GM10847 (cell line): ENCODE measurements around the gene OR2J3.

Experiments
- POLR2A ChIP-seq: IDR thresholded peaks from 2 replicates; pipeline ENCODE4 v1.6.1; 2011; ENCODE audit not compliant: insufficient read length; ENCODE audit errors: extremely low read depth

The OR2J3 gene

DNA sequence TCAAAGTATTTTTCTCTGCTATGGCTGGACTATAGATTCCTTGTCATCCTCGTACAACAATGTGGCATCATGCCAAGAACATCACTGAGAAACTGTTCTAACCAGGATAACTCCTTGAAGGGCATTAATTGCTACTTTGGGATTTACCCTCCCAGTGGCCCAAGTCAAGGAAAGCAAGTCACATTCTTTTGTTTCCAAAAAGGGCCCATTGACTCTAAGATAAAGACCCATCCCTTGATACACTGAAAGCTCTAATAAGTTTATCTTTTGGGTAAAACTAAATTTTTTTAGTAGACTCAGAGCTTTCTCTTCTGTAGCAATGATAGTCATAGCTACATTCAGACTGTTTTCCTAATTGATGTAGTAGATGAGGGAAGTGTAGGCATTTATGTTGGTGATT, at the start of gene OR2J3:
TSS of gene OR2J3 (plus strand) at position 301 of the 400 bp plus-strand sequence. CDS start 3,833 bp downstream, outside the sequence.
- TF ChIP-seq POLR2A: no peak

DNA sequence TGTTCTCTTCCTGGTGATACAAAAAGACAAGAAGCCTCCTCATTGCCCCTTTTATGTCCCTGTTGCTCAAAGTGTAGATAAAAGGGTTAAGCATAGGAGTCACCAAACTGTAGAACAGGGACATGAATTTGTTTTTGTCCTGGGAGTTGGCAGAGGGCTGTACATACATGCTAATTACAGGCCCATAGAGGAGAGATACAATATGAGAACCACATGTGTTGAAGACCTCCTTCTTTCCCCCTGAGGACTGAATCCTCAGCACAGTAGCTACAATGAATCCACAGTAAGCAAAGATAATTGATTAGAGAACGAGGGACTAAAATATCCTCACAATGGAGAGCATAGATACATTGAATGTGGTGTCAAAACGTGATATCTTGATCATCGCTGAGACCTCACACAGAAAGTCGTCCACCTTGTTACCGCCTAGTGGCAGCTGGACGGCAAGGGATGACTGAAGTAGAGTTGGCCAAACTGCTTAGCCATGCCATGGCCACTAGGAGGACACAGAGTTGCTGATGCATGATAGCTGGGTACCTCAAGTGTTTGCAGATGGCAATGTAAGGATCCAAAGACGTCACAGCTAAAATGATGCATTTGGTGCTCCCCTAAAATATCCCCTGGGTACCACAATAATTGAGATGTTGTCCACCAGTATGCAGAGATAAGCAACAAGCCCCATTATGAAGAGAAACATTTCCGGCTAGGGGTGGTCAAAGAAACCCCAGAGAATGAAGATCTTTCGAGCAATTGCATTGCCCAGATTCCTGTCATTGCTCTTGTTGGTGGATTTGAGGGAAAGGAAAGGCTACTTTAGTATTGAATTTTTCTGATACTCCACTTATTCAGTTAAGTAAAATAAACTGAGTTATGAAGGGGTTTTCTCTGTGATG, 35.8 kb upstream of the OR2J3 start:
- no peak for TF ChIP-seq POLR2A

DNA sequence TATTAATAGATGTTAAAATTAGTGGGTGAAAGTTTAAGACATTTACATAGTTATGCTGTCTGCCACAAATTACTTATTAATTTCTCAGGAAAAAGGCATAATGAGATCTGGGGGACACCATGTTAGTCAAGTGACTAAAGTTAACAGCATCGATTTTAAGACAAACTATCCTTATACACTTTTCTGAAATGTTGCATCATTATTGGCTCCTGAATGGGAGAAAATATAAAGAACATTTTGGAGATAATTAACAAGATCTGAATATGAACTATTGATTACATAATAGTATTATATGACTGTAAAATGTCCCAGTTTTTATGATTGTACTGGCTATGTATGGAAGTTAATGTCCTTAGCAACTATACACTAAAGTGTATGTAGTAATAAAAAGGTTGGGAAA, 28.7 kb upstream of the OR2J3 start:
- TF ChIP-seq POLR2A: no peak

DNA sequence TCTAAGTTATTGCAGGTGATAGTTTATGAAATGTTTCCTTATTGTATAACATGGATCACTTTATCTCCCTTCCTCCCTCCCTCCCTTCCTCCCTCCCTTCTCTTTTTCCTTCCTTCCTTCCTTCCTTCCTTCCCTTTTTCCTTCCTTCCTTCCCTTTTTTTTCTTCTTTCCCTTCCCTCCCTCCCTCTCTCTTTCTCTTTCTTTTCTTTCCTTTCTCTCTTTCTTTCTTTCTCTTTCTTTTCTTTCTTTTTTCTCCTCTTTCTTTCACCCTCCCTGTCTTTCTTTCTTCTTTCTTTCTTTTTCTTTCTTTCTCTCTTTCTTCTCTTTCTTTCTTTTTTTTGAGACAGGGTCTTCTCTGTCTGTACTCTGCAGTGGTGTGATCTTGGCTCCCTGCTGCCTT, 26.5 kb upstream of the OR2J3 start:
- TF ChIP-seq POLR2A: no peak

DNA sequence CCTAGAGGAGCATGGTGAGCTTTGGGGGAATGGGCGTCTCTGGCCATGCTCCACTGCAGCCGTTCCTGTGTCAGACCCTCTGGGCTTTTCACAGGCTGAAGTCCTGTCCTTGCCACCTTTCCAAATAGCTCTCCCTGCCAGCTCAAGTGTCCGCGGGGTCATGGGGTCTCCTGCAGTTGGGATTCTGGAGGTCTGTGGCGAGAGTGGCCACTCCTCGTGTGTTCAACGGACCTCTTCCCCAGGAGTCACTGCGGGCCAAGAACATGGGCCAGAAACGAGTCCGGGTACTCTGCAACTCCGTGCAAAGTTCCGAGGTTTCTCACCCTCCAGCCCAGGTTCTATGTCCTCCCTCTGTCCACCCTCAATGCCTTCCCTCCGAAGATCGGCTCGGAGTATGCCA, 25.4 kb upstream of the OR2J3 start:
- TF ChIP-seq POLR2A: no peak

DNA sequence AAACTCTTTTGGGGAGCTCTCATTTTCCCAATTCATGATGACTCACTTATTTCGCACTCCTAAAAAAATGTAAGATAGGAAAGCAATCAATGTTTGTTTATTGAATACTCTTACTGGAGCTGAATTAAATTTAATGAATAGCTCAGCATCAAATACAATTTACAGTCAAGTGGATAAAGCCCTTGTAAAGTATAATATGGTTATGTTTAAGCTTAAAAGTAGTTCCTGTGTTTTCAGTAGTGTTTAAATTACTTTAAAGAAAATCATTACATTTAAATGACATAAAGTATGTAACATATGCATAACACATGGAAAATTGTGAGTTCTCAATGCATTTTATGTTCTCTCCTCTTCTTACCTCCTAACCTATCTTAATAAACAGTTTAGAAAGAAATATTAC, 20.6 kb upstream of the OR2J3 start, which contains the start of gene OR2B3:
TSS of gene OR2B3 (minus strand) at position 101 of the 400 bp plus-strand sequence. CDS start at position 36, 65 bp downstream.
- TF ChIP-seq POLR2A: no peak

DNA sequence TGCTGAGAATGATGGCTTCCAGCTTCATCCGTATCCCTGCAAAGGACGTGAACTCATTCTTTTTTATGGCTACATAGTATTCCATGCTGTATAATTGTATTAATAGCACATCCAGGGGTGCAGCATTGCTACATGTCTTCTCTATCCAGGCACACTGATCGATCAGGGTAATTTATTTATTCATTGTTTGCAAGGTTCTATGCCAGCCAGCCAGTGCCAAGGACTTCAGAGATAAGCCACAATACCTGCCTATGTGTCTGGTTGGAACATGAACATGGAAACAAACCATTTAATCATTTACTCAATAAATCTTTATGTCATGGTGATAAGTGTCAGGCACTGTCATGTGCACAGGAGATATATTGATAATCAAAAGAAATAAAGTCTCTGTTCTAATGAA, 14.9 kb upstream of the OR2J3 start:
- no peak for TF ChIP-seq POLR2A

DNA sequence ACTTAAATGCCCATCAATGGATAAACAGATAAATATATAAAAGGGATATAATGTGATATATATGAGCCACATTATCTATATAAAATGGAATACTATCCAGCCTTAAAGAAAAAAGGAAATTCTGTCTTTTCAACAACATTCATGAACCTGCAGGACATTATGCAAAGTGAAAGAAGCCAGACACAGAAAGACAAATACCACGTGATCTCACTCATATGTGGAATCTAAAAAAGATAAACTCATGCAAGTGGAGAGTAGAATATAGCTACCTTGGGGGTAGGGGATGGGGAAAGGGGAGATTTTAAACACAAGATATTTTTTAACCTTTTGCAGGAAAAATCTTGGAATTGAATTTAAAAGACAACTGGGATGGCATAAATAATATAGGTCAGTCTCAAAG, 10.1 kb upstream of the OR2J3 start:
- TF ChIP-seq POLR2A: no peak

DNA sequence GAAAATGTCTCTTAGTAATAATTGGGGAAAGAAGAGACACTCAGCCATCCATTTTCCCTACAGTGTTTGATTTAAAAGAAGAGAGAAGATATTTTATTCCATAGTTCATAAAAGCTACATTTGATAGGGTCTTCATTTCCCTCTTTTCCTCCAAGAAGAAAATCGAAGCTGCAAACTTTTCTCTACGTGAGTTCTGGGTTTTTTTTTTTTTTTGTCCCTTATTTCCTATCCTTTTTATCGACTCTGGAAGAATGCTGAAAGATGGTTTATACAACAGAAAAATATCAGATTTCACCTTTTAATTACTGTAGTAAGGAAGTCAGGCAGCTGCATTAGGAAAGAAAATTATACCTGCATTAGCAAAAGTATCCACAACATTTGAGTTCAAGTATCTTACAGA, 8.7 kb upstream of the OR2J3 start, which contains the start of gene OR2J1:
TSS of gene OR2J1 (plus strand) at position 301 of the 400 bp plus-strand sequence. CDS start 1,453 bp downstream, outside the sequence.
- TF ChIP-seq POLR2A: no peak

DNA sequence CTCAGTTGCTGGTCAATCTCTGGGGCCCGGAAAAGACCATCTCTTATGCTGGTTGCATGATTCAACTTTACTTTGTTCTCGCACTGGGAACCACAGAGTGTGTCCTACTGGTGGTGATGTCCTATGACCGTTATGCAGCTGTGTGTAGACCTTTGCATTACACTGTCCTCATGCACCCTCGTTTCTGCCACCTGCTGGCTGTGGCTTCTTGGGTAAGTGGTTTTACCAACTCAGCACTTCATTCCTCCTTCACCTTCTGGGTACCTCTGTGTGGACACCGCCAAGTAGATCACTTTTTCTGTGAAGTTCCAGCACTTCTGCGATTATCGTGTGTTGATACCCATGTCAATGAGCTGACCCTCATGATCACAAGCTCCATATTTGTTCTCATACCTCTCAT, 4.3 kb downstream of the OR2J3 start:
- TF ChIP-seq POLR2A: no peak

DNA sequence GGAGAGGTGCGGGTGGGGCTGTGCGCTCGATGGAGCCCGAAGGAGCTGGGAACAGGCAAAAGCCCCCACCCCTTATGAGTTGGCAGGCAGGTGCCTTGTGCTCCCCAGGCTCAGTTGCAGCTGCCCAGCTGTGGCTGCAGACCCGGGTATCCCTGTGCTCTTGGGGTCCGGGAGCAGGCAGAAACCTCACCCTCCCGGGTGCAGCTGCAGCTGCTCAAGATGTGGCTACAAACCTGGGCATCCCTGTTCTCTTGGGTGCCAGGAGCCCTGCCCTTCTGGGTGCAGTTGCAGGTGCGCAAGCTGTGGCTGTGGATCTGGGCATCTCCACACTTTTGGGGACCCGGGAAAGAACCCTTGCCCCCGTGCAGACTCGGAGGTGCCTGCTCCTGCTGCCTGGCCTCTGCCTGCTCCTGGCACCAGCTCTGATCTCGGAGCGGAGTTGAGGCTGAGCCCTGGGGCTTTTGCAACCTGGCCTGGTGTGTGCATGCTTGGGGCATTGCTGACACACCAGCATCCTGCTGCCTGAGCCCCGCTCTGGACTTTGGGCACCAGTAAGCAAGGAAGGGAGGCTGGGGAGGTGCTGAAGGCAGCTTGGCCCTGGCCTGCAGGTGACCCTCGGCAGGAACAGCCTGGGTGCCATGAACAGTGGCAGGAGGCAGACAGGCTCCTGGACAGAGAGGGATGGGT, 21.6 kb downstream of the OR2J3 start:
- TF ChIP-seq POLR2A: no peak

DNA sequence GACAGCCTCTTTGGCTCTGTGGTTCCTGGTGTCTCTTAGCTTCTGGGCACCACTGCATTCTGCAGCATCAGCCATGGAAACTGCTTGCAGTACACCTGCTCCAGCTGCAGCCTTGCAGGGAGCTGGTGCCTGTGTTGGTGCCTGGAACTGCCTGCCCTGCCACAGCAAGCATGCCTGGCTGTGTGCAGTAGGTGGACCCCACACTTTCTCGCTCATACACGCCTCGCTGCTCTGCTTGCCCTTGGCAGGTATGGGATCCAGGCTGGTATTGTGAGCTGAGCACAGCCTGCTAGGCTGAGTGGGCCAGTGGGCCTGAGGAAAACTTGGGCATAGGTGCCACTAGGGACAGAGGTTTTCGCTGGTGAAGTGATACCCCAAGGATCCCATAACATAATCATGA, 22.8 kb downstream of the OR2J3 start:
- TF ChIP-seq POLR2A: no peak

DNA sequence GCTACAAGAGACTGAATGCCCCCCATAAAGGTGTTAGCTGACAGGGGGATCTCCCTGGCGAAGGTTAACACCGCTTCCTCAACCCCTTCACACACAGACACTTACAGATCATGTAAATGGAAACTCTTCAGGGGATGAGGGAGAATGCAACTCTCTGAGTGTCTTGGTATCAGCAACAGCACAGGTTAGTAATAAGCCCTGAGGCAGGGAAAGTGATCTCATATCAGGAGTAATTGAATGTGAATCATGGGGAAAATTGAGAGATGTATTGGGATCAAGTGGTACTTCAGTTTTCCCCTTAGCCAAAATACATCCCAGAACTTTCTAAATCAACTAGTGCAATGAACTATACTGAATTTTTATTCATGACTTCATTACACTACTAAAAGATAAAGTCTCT, 23.8 kb downstream of the OR2J3 start:
- TF ChIP-seq POLR2A: no peak

DNA sequence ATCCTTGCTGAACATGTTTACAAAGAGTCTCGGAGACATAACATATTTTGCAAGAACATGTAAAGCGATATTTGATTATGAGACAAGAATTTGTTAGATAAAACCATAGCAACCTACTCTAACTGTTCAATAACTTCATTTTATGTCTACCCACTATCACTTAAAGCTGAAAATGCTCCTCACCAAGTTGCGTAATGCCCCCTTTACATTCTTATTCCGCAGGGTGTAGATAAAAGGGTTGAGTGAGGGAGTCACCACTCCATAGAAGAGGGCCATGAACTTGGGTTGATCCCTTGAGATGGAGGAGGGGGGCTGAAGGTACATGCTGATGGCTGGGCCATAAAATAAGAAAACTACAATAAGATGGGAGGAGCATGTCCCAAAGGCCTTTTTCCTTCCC, 29.9 kb downstream of the OR2J3 start:
- TF ChIP-seq POLR2A: no peak

DNA sequence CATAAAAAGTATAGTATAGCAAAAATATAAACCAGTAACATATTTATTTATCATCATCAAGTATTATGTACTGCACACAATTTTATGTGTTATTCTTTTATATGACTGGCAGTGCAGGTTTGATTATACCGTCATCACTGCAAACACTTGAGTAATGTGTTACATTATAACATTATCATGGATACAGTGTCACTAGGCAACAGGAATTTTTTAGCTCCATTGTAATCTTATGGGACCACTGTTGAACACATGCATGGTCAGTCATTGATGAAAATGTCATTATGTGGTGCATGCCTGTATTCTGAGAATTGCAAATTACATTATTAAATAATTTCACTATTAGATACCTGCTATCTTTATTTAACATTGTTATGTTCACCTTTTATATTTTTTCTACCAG, 33.7 kb downstream of the OR2J3 start:
- no peak for TF ChIP-seq POLR2A

DNA sequence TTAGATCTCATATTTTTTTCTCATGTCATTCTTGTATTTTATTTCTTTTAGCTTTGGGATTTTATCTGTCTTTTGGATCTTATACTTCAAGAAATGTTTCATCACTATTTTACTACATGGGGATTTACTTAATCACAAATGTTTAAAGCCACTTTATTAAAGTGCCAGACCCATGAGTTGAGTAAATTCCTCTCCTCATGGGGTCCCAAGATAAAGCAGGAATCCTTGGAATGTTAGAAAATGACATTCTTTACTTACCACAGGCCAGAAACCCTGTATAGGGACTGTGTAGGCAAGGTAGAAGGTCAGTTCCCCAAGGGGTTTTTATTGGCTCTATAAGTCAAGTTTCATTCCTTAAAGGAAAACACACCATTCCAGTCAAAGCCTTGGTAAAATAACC, 34.5 kb downstream of the OR2J3 start:
- no peak for TF ChIP-seq POLR2A

DNA sequence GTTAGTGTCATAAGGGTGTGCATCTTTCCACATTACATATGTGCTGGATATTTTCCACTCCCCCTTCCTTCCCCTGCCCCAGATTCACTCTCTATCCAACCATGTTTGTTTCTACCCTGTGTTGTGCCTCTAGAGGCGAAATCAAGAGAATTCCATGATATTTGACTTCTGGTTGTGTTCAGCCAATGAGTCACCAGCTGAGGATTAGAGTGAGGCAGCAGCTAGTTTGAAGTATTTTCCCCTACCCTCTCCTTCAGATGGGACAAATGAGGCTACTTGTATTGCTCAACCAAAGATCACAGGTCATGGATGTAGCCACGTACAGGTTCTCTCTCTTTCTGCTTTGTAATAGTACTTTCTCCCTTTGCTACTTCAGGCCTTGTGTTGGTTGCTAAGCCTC, 38.3 kb downstream of the OR2J3 start:
- no peak for TF ChIP-seq POLR2A

DNA sequence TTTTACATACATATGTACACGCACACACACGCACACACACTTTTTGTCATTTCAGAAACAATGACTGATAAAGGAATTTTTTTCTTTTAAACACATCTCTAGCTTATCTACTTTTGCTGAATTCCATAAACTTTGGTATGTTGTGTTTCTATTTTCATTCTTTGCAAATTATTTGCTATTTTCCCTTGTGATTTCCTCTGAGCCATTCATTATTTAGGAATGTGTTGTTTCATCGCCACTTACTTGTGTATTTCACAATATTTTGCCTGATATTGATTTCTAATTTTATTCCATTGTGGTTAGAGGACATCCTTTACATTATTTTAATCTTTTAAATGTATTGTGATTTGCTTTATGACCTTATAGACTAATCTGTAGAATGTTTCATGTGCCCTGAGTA, 39.2 kb downstream of the OR2J3 start:
- TF ChIP-seq POLR2A: no peak
